ENCODE data around the gene PPARA.

PPARA gene

GRCh38 chr22:46104881-46105493 is 45.3 kb upstream of the PPARA start:
- TF ChIP-seq CTCF (IDR thresholded peaks at IDR 0.05; ENCODE audit: low read depth, low read length), result no peak
- no peak for DNase-seq (ENCODE audit: low read depth, low spot score)
- no peak overlapping the region for H3K4me3 ChIP-seq (ENCODE audit: low read depth, low read length)
- in situ Hi-C loops (cut with HindIII; ENCODE audit: low sequenced_read_pairs), result no loop called here

- no peak for TF ChIP-seq CTCF (IDR thresholded peaks at IDR 0.05; ENCODE audit: low read depth, low read length)
- DNase-seq (ENCODE audit: low read depth, low spot score), result peak; percentile 77
- H3K4me3 ChIP-seq (ENCODE audit: low read depth, low read length), result no peak overlapping the region
- in situ Hi-C loops (cut with HindIII; ENCODE audit: low sequenced_read_pairs), result no loop called here
Measured at GRCh38 chr22:46105494-46106278, 44.6 kb upstream of the PPARA start.

GRCh38 chr22:46106279-46107022 is 43.9 kb upstream of the PPARA start:
- TF ChIP-seq CTCF (IDR thresholded peaks at IDR 0.05; ENCODE audit: low read depth, low read length), result no peak
- no peak for DNase-seq (ENCODE audit: low read depth, low spot score)
- no peak overlapping the region for H3K4me3 ChIP-seq (ENCODE audit: low read depth, low read length)
- in situ Hi-C loops (cut with HindIII; ENCODE audit: low sequenced_read_pairs), result no loop called here

- no peak for TF ChIP-seq CTCF (IDR thresholded peaks at IDR 0.05; ENCODE audit: low read depth, low read length)
- in situ Hi-C loops (cut with HindIII; ENCODE audit: low sequenced_read_pairs), result no loop called here
Measured at GRCh38 chr22:46107089-46107664, 43.1 kb upstream of the PPARA start.

GRCh38 chr22:46107753-46108563 is 42.4 kb upstream of the PPARA start:
- no peak overlapping the region for H3K4me3 ChIP-seq (ENCODE audit: low read depth, low read length)
- TF ChIP-seq CTCF (IDR thresholded peaks at IDR 0.05; ENCODE audit: low read depth, low read length), result no peak
- in situ Hi-C loops (cut with HindIII; ENCODE audit: low sequenced_read_pairs), result no loop called here
- DNase-seq (ENCODE audit: low read depth, low spot score), result no peak

More at GRCh38 chr22:46107089-46107664, 43.1 kb upstream of the PPARA start:
- no peak for DNase-seq (ENCODE audit: low read depth, low spot score)
- no peak overlapping the region for H3K4me3 ChIP-seq (ENCODE audit: low read depth, low read length)

All from astrocyte of the spinal cord (primary cell).